Measurements from ENCODE around the gene MACROD2. TPM values are rescaled to one million over a fixed set of nuclear protein-coding genes. Genes with fewer than 3 reads are reported as not detected.

The MACROD2 gene
- total and polyA plus RNA-seq, 11 donors = 0.54 to 5.4 (median 2.4) TPM

DNA sequence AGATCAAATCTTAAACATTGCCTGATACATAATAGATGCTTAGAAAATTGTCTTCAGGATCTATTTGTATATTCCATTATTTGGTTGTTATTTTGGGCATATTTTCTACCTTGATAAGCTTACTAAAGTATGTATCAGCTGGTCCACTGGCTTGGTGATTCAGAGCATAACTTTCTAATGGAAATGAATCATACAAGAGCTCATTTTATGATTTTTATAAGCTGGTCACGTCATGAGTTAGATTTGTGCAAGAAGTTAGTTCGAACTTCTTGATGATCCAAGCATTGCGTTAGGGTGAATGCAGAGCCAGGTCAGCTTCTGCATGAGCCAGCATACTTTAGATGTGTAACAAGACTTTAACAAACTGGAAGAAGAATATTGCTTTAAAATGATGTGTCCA lies 486.5 kb downstream of the MACROD2 start:
- intact Hi-C loops (cut with DNase I) = no loop called here
- Histone ChIP-seq H3K27me3 (no peaks in the 10 kb centered on the region), H3K36me3 (no peaks in the 10 kb centered on the region), H3K4me3 (no peak overlapping the region), H3K9me3 (no peaks in the 10 kb centered on the region), H3K4me1 (no peaks in the 10 kb centered on the region), H3K27ac (no peak overlapping the region)
- no peak for DNase-seq
- ATAC-seq = no peak
- TF ChIP-seq, protein P1, sequence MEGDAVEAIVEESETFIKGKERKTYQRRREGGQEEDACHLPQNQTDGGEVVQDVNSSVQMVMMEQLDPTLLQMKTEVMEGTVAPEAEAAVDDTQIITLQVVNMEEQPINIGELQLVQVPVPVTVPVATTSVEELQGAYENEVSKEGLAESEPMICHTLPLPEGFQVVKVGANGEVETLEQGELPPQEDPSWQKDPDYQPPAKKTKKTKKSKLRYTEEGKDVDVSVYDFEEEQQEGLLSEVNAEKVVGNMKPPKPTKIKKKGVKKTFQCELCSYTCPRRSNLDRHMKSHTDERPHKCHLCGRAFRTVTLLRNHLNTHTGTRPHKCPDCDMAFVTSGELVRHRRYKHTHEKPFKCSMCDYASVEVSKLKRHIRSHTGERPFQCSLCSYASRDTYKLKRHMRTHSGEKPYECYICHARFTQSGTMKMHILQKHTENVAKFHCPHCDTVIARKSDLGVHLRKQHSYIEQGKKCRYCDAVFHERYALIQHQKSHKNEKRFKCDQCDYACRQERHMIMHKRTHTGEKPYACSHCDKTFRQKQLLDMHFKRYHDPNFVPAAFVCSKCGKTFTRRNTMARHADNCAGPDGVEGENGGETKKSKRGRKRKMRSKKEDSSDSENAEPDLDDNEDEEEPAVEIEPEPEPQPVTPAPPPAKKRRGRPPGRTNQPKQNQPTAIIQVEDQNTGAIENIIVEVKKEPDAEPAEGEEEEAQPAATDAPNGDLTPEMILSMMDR (IDR thresholded peaks at IDR 0.05) = no peak
- no peak for TF ChIP-seq POLR2A (IDR thresholded peaks at IDR 0.05)
- 87 to 93% (median 90%) methylated on average over 3 of the region's 3 CpGs for WGBS, 4 donors

DNA sequence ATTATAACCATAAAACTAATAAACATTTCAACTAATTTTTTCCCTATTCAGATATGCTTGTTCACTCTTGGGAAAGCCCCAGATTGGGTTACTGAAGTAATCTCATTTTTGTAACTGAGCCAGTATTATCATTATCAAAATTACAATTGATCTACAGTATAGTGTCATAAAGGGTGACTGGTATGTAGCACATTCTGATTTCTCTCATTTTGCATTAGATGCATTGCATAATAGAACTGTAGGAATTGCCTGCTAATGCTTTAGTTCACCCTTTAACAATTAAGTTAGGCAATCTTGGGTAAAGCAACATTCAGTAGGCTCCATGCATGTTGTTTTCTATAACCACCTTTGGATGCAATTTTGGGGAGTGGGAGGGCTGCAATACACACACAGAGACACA lies 492.9 kb downstream of the MACROD2 start:
- DNase-seq = no peak
- TF ChIP-seq, protein P1 (IDR thresholded peaks at IDR 0.05) = no peak
- no peak for TF ChIP-seq POLR2A (IDR thresholded peaks at IDR 0.05)

DNA sequence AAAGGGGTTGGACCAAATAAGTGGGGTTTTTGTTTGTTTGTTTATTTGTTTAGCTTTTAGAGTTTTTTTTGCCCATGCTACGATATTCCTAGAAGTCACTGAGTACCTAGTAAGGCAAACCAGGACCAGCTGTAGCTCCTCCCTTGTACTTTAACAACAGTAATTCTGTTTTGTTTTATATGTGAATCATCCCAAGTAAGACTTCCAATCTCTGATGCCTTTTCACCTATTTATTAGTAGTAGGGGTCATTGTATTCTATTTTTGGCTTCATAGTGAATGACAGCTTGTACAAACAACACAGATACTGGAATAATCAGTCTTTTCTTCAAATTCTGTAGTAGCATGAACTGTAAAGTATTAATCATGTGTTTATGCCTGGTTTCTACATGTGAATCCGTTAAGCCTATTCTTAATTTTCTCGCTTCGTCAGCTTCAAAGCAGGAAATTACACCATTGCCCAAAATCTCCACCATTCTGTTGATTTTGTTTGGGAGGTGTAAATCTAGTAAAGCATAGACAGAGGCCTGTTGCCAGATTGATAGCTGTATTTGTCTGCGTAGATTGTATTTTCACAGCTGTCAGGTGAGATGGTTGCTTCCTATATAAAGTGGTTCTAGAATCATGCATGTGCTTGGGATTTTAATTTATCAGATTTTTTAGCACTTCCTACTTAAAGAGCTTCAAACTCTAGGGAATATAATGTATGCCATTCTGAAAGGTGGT lies 493.6 kb downstream of the MACROD2 start:
- intact Hi-C loops (cut with DNase I) = no loop called here
- WGBS, 4 donors = 52 to 75% (median 72%) methylated on average over 5 of the region's 5 CpGs
- no peaks in the 10 kb centered on the region for H3K27me3 ChIP-seq
- H3K4me3 ChIP-seq = no peak overlapping the region
- no peaks in the 10 kb centered on the region for H3K4me1 ChIP-seq
- H3K36me3 ChIP-seq = no peaks in the 10 kb centered on the region
- ATAC-seq (no peak), DNase-seq (no peak)
- no peaks in the 10 kb centered on the region for H3K9me3 ChIP-seq
- no peak overlapping the region for H3K27ac ChIP-seq
- TF ChIP-seq, protein P1 (IDR thresholded peaks at IDR 0.05) = no peak
- TF ChIP-seq POLR2A (IDR thresholded peaks at IDR 0.05) = no peak

More for the DNA sequence above, 492.9 kb downstream of the MACROD2 start:
- no peak for ATAC-seq
- no peaks in the 10 kb centered on the region for H3K4me1 ChIP-seq
- H3K4me3 ChIP-seq = no peak overlapping the region
- no peaks in the 10 kb centered on the region for H3K9me3 ChIP-seq
- intact Hi-C loops (cut with DNase I) = no loop called here
- H3K27ac ChIP-seq = no peak overlapping the region
- H3K36me3 ChIP-seq = no peaks in the 10 kb centered on the region
- H3K27me3 ChIP-seq = no peaks in the 10 kb centered on the region

DNA sequence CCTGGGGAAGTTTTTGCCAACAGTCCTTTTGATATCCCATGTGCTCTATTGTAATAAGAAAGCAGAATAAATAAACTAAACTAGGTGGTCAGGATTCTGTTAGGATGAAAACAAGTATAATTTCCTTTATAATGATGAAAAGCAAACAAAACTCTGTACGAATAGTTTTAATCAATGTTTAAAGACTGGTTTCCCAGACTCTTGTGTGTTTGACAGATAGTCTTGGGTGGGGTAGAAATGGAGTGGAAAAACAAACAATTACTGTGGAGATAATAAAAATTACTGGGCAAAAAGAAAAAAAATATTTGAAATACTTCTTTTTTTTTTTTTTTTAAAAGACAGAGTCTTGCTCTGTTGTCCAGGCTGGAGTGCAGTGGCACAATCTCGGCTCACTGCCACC lies 494.2 kb downstream of the MACROD2 start:
- no peak overlapping the region for H3K27ac ChIP-seq
- WGBS, 4 donors = 39 to 45% (median 41%) methylated on average over 2 of the region's 2 CpGs
- H3K9me3 ChIP-seq = no peaks in the 10 kb centered on the region
- TF ChIP-seq, protein P1 (IDR thresholded peaks at IDR 0.05) = no peak
- no peak for TF ChIP-seq POLR2A (IDR thresholded peaks at IDR 0.05)
- no peak overlapping the region for H3K4me3 ChIP-seq
- intact Hi-C loops (cut with DNase I) = no loop called here
- H3K4me1 ChIP-seq = no peaks in the 10 kb centered on the region
- DNase-seq = no peak
- H3K36me3 ChIP-seq = no peaks in the 10 kb centered on the region
- no peaks in the 10 kb centered on the region for H3K27me3 ChIP-seq
- ATAC-seq = no peak
